ENCODE data around the gene ANKRD7. TPM values are rescaled to one million over a fixed set of nuclear protein-coding genes. Genes with fewer than 3 reads are reported as not detected.

ANKRD7 gene
- total RNA-seq, 1 donor from 2014 or later: not detected

GRCh38 chr7:118285358-118285757, 60.9 kb downstream of the ANKRD7 start:
- Mint-ChIP-seq H3K27ac (no peak overlapping the region), H3K4me3 (no peak overlapping the region), H3K27me3 (no peaks in the 10 kb centered on the region), H3K9me3 (peaks cover 4% of the 10 kb centered on the region), H3K36me3 (no peaks in the 10 kb centered on the region), H3K4me1 (ENCODE audit: unreplicated experiment) (no peaks in the 10 kb centered on the region)
- DNase-seq (ENCODE audit: extremely low spot score, unreplicated experiment): no peak
- TF ChIP-seq CTCF (conservative IDR thresholded peaks at IDR 0.05): no peak

GRCh38 chr7:118286131-118286530, 61.6 kb downstream of the ANKRD7 start:
- Mint-ChIP-seq H3K4me3 (no peak overlapping the region), H3K4me1 (ENCODE audit: unreplicated experiment) (no peaks in the 10 kb centered on the region), H3K36me3 (no peaks in the 10 kb centered on the region), H3K27me3 (no peaks in the 10 kb centered on the region), H3K9me3 (peaks cover 6% of the 10 kb centered on the region), H3K27ac (no peak overlapping the region)
- DNase-seq (ENCODE audit: extremely low spot score, unreplicated experiment): no peak
- TF ChIP-seq CTCF (conservative IDR thresholded peaks at IDR 0.05): no peak

- no peaks in the 10 kb centered on the region for H3K27me3 Mint-ChIP-seq
- no peaks in the 10 kb centered on the region for H3K4me1 Mint-ChIP-seq (ENCODE audit: unreplicated experiment)
- DNase-seq (ENCODE audit: extremely low spot score, unreplicated experiment): no peak
- H3K36me3 Mint-ChIP-seq: no peaks in the 10 kb centered on the region
- no peak overlapping the region for H3K4me3 Mint-ChIP-seq
- H3K9me3 Mint-ChIP-seq: peaks cover 10% of the 10 kb centered on the region
- no peak overlapping the region for H3K27ac Mint-ChIP-seq
- TF ChIP-seq CTCF (conservative IDR thresholded peaks at IDR 0.05): no peak
Measured at GRCh38 chr7:118288098-118288497, 63.6 kb downstream of the ANKRD7 start.

GRCh38 chr7:118289476-118289875, 65.0 kb downstream of the ANKRD7 start:
- Mint-ChIP-seq H3K9me3 (peaks cover 10% of the 10 kb centered on the region), H3K27ac (no peak overlapping the region), H3K36me3 (no peaks in the 10 kb centered on the region), H3K4me3 (no peak overlapping the region), H3K4me1 (ENCODE audit: unreplicated experiment) (no peaks in the 10 kb centered on the region), H3K27me3 (no peaks in the 10 kb centered on the region)
- no peak for TF ChIP-seq CTCF (conservative IDR thresholded peaks at IDR 0.05)
- no peak for DNase-seq (ENCODE audit: extremely low spot score, unreplicated experiment)

Other genes with a start within 250 kb of the ANKRD7 start
- gene LSM8, start 40.5 kb upstream of the ANKRD7 start, total RNA-seq (ENCODE audit: low replicate concordance): 27.1 and 39.6 TPM in 2 replicates